Measurements from ENCODE around the gene PRSS12. TPM values are rescaled to one million over a fixed set of nuclear protein-coding genes. Genes with fewer than 3 reads are reported as not detected.

PRSS12 gene
- polyA plus RNA-seq, 1 of the 3 experiments (the other 2 are of a cell fraction) = 137 TPM

- no peak for TF ChIP-seq CTCF (IDR thresholded peaks at IDR 0.05)
- no peak for TF ChIP-seq USF2 (IDR thresholded peaks at IDR 0.05; ENCODE audit: borderline replicate concordance, low read depth, low read length)
- TF ChIP-seq RXRA (IDR thresholded peaks at IDR 0.05; ENCODE audit: borderline replicate concordance, low read depth) = peak; percentile 57; the same call in 1 of the 2 replicates
- no peak for TF ChIP-seq SMC3 (IDR thresholded peaks at IDR 0.05; ENCODE audit: low read depth, low read length)
- TF ChIP-seq FOXJ3 (CRISPR knock-in tag; IDR thresholded peaks at IDR 0.05) = no peak
- TF ChIP-seq USF1 (IDR thresholded peaks at IDR 0.05; ENCODE audit: borderline replicate concordance, low read depth) = no peak
- TF ChIP-seq RFX5 (IDR thresholded peaks at IDR 0.05; ENCODE audit: low read length) = no peak
- peak; percentile 93 for TF ChIP-seq PBX3 (IDR thresholded peaks at IDR 0.05)
Observed at GRCh38 chr4:118327554-118328241, 25.1 kb downstream of the PRSS12 start (continued).

GRCh38 chr4:118326585-118326984, 26.2 kb downstream of the PRSS12 start:
- Histone ChIP-seq H3K27me3 (ENCODE audit: insufficient read depth) (no peaks in the 10 kb centered on the region), H3K9ac (no peak overlapping the region), H3K9me2 (no peaks in the 10 kb centered on the region), H3K27ac (ENCODE audit: low read depth in 2 of 2, low read length in 1 of 2) (peak overlapping the region in 1 of 2 experiments; percentile 72; a peak in 1 of 4 replicates), H2AFZ (ENCODE audit: low read depth) (no peak overlapping the region), H3K4me1 (ENCODE audit: control insufficient read depth in 1 of 2, insufficient read depth in 2 of 2, low read depth in 1 of 2, low read length in 1 of 2) (peaks cover 7 to 10% of the 10 kb centered on the region in 2 experiments; a peak in 3 of 4 replicates), H3K4me2 (no peak overlapping the region), H3K36me3 (replicated peaks in 1 of 2; ENCODE audit: control insufficient read depth in 1 of 2, insufficient read depth in 2 of 2, low read length in 1 of 2) (peaks cover 11 to 17% of the 10 kb centered on the region in 2 experiments), H3K79me2 (ENCODE audit: insufficient read depth) (peaks cover 6% of the 10 kb centered on the region), H3K9me3 (no peaks in the 10 kb centered on the region), H4K20me1 (ENCODE audit: insufficient read depth) (no peaks in the 10 kb centered on the region), H3F3A (replicated peaks; ENCODE audit: insufficient read depth) (peaks cover 3% of the 10 kb centered on the region), H3K4me3 (ENCODE audit: low read depth in 2 of 2, low read length in 1 of 2) (no peak overlapping the region)
- WGBS (ENCODE audit: low lambda C conversion rate) = 71% methylated on average over 2 of the region's 2 CpGs
- ChIA-PET CTCF (interaction anchor here (0.9 kb wide), 1 partner anchor 20 kb away, joined by 3 read pairs; no protein-coding TSS in a partner anchor), POLR2A (no interaction called here)
- DNase-seq = no peak
- TF ChIP-seq RFX5 (IDR thresholded peaks at IDR 0.05; ENCODE audit: low read length) = no peak
- no peak for TF ChIP-seq EZH2phosphoT487 (IDR thresholded peaks at IDR 0.05; ENCODE audit: borderline replicate concordance, low read depth)
- TF ChIP-seq MAX (IDR thresholded peaks at IDR 0.05; ENCODE audit: low read depth) = no peak
- no peak for TF ChIP-seq NRF1 (IDR thresholded peaks at IDR 0.05; ENCODE audit: low read depth, low read length)
- no peak for TF ChIP-seq CHD2 (IDR thresholded peaks at IDR 0.05; ENCODE audit: low read length, partially characterized antibody)
- no peak for TF ChIP-seq RAD21 (IDR thresholded peaks at IDR 0.05; ENCODE audit: low read length)
- no peak for TF ChIP-seq MXI1 (IDR thresholded peaks at IDR 0.05; ENCODE audit: low read depth, low read length)
- TF ChIP-seq TAF1 (IDR thresholded peaks at IDR 0.05; ENCODE audit: borderline replicate concordance, low read depth, low read length) = no peak
- no peak for TF ChIP-seq SMC3 (IDR thresholded peaks at IDR 0.05; ENCODE audit: low read depth, low read length)
- no peak for TF ChIP-seq FOXM1 (IDR thresholded peaks at IDR 0.05; ENCODE audit: low read depth)
